ENCODE data around the gene RHOBTB1. TPM values are rescaled to one million over a fixed set of nuclear protein-coding genes. Genes with fewer than 3 reads are reported as not detected.
"Not testable (repeated sequence)": the region's sequence is repeated elsewhere in the genome, so short reads cannot be mapped to it uniquely, and the experiment has no call there.

The RHOBTB1 gene
- total RNA-seq, result not detected in 2 replicates

- intact Hi-C loops (cut with micrococcal nuclease), result loop anchor here (1.0 to 5.0 kb wide), 2 partner anchors 20 to 343 kb away; no protein-coding TSS in a partner anchor
These were observed at the start of gene RHOBTB1 for GRCh38 chr10:60944058-60944909. RHOBTB1 (minus strand) TSS chr10:60944185; CDS start chr10:60911542, 32,643 bp downstream.

- intact Hi-C loops (cut with micrococcal nuclease), result no loop called here
These were observed 48.7 kb upstream of the RHOBTB1 start for GRCh38 chr10:60992636-60993035.

GRCh38 chr10:60990663-60991062 lies 46.7 kb upstream of the RHOBTB1 start:
- intact Hi-C loops (cut with micrococcal nuclease), result no loop called here

GRCh38 chr10:60989400-60989876 lies 45.5 kb upstream of the RHOBTB1 start:
- intact Hi-C loops (cut with micrococcal nuclease), result no loop called here

- intact Hi-C loops (cut with micrococcal nuclease), result no loop called here
These were observed 42.8 kb upstream of the RHOBTB1 start for GRCh38 chr10:60986791-60987190.

GRCh38 chr10:60985951-60986350 lies 42.0 kb upstream of the RHOBTB1 start:
- intact Hi-C loops (cut with micrococcal nuclease), result no loop called here

GRCh38 chr10:60980997-60981396 lies 37.0 kb upstream of the RHOBTB1 start:
- intact Hi-C loops (cut with micrococcal nuclease), result no loop called here

- intact Hi-C loops (cut with micrococcal nuclease), result no loop called here
These were observed 35.7 kb upstream of the RHOBTB1 start for GRCh38 chr10:60979667-60980104.

- intact Hi-C loops (cut with micrococcal nuclease), result no loop called here
These were observed 34.5 kb upstream of the RHOBTB1 start for GRCh38 chr10:60978287-60979115.

GRCh38 chr10:60977161-60978122 lies 33.5 kb upstream of the RHOBTB1 start:
- intact Hi-C loops (cut with micrococcal nuclease), result no loop called here

GRCh38 chr10:60976687-60977086 lies 32.7 kb upstream of the RHOBTB1 start:
- intact Hi-C loops (cut with micrococcal nuclease), result no loop called here

GRCh38 chr10:60975716-60976115 lies 31.7 kb upstream of the RHOBTB1 start:
- intact Hi-C loops (cut with micrococcal nuclease), result no loop called here

- intact Hi-C loops (cut with micrococcal nuclease), result no loop called here
These were observed 30.6 kb upstream of the RHOBTB1 start for GRCh38 chr10:60974463-60975149.

- intact Hi-C loops (cut with micrococcal nuclease), result no loop called here
These were observed 29.1 kb upstream of the RHOBTB1 start for GRCh38 chr10:60973086-60973485.

- intact Hi-C loops (cut with micrococcal nuclease), result not testable (repeated sequence)
These were observed 28.2 kb upstream of the RHOBTB1 start for GRCh38 chr10:60972181-60972580.

GRCh38 chr10:60970526-60970925 lies 26.5 kb upstream of the RHOBTB1 start:
- intact Hi-C loops (cut with micrococcal nuclease), result no loop called here

- intact Hi-C loops (cut with micrococcal nuclease), result no loop called here
These were observed 24.5 kb upstream of the RHOBTB1 start for GRCh38 chr10:60968504-60968903.

GRCh38 chr10:60967854-60968484 lies 24.0 kb upstream of the RHOBTB1 start:
- intact Hi-C loops (cut with micrococcal nuclease), result no loop called here

- intact Hi-C loops (cut with micrococcal nuclease), result no loop called here
These were observed 23.3 kb upstream of the RHOBTB1 start for GRCh38 chr10:60967260-60967659.

- intact Hi-C loops (cut with micrococcal nuclease), result loop anchor here (2.0 kb wide), 1 partner anchor 521 kb away; no protein-coding TSS in a partner anchor
These were observed 21.7 kb upstream of the RHOBTB1 start for GRCh38 chr10:60965696-60966095.

All from T-helper 1 cell treated with Interleukin-12 subunit alpha and Interleukin-12 subunit beta and Interleukin-4 antibody, amounts not matched to agents 30 ng/mL and 1 ng/mL, for 36 hours (primary cell).